HG03095 (cell line): ENCODE data around the gene SMAD6.

Experiments
- ATAC-seq: cut with Tn5 transposase; IDR thresholded peaks from one replicate; pipeline ENCODE4 v1.9.1; 2021; ENCODE audit warnings: moderate library complexity; ENCODE audit not compliant: unreplicated experiment

Gene SMAD6

DNA sequence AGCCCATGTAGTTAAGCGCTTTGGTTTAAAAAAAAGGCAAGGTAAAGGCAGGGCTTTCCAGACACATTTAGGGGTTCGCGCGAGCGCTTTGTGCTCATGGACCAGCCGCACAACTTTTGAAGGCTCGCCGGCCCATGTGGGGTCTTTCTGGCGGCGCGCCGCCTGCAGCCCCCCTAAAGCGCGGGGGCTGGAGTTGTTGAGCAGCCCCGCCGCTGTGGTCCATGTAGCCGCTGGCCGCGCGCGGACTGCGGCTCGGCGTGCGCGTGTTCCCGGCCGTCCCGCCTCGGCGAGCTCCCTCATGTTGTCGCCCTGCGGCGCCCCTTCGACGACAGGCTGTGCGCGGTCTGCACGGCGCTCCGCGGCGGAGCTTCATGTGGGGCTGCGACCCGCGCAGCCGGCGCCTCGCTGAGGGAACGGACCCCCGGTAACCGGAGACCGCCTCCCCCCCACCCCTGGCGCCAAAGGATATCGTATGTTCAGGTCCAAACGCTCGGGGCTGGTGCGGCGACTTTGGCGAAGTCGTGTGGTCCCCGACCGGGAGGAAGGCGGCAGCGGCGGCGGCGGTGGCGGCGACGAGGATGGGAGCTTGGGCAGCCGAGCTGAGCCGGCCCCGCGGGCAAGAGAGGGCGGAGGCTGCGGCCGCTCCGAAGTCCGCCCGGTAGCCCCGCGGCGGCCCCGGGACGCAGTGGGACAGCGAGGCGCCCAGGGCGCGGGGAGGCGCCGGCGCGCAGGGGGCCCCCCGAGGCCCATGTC lies 927 bp downstream of the SMAD6 start:
- no peak for ATAC-seq

DNA sequence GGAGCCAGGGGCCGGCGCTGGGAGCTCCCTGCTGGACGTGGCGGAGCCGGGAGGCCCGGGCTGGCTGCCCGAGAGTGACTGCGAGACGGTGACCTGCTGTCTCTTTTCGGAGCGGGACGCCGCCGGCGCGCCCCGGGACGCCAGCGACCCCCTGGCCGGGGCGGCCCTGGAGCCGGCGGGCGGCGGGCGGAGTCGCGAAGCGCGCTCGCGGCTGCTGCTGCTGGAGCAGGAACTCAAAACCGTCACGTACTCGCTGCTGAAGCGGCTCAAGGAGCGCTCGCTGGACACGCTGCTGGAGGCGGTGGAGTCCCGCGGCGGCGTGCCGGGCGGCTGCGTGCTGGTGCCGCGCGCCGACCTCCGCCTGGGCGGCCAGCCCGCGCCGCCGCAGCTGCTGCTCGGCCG lies 1.5 kb downstream of the SMAD6 start:
- no peak for ATAC-seq

GRCh38 chr15:66704019-66704802 lies 2.2 kb downstream of the SMAD6 start:
- no peak for ATAC-seq

DNA sequence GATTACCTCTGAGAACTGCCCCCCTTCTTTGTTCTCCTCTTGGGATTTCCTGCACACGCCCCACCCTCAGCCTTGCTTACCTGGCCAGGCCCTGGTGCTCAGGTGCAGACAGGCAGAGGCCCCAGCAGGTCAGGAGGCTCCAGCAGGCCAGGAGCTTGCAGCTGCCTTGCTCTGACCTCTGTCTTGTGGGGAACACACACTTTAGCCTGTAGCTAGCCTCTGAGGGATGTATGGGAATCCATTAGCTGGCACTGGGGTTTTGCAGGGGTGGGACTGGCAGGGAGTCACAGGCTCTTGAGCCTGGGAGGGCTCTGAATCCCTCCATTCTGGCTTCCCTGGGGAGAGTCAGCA lies 2.7 kb downstream of the SMAD6 start:
- no peak for ATAC-seq

DNA sequence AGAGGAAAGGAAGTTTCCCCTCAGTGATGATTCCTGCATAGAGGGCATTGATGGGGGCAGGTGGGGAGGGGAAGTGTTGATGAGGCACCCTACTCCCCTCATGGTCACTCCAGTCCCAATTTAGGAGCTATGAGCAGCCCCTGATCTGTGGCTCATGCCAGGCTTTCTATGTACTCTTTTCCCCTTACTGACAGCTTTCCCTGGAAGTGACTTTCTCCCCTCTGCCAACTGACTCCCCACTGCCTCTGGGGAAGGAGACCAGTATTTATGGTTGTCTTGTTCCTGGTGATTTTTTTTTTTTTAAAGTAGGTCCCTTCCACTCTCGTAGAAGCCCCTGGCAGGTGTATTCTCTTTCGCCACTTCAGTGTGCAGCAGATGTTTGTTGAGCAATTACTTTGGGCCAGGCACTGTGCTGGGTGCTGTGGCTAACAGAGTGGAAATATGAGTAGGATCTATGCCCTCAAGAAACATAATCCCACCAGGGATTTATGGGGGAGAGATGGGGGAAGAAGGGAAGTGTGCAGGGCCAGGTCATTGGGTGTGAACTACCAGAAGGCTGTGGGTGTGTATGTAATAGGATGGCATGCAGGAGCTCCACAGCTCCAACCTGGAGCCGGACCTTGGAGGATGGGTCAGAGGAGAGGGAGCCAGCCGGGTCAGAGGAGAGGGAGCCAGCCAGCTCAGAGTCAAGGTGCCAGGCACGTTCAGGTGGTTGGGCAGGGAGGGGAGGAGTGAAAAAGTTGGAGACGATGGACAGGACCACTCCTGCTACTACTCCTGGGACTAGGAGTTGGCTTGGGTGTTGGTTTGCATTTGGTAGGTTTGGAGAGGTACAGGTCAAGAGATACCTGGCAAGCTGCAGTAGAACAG lies 3.5 kb downstream of the SMAD6 start:
- no peak for ATAC-seq

- no peak for ATAC-seq
These were observed 4.2 kb downstream of the SMAD6 start for GRCh38 chr15:66706225-66706732.

- ATAC-seq = no peak
These were observed 4.8 kb downstream of the SMAD6 start for GRCh38 chr15:66706840-66707239.

- ATAC-seq = no peak
These were observed 5.5 kb downstream of the SMAD6 start for GRCh38 chr15:66707310-66708082.

GRCh38 chr15:66708389-66708788 lies 6.4 kb downstream of the SMAD6 start:
- ATAC-seq = no peak

GRCh38 chr15:66709884-66710283 lies 7.8 kb downstream of the SMAD6 start:
- ATAC-seq = no peak

GRCh38 chr15:66711260-66711659 lies 9.2 kb downstream of the SMAD6 start:
- no peak for ATAC-seq

GRCh38 chr15:66711862-66712261 lies 9.8 kb downstream of the SMAD6 start:
- ATAC-seq = no peak

DNA sequence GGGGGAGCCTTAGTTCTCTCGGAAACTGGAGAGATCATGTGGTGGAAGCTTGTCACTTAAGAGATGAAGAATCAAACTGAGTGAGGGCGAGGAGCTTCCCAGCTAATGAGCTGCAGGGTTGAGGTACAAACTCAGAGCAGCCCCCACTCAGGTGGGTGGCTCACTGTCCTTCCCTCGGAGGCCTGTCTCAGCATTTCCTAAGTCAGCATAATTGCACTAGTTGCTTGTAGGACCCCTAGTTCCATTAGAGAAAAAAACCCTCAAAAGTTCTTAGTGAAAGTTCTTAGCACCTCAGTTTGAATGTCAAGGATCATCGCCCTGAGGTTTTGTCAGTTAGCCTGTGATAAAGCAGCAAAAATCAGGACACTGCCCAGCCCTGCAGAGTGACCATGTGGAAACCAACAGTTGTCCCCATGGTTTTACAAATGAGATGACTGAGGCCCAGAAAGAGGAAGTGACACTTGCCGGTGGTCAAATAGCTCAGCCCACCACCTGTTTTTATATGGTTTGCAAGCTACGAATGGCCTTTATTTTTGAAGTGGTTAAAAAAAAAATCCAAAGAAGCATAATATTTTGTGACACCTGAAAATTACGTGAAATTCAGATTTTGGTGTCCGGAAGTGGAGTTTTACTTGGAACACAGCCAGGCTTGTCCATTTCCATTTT lies 11.9 kb downstream of the SMAD6 start:
- ATAC-seq = peak; percentile 72

- peak; percentile 17 for ATAC-seq
These were observed 12.5 kb downstream of the SMAD6 start for GRCh38 chr15:66714543-66714981.

DNA sequence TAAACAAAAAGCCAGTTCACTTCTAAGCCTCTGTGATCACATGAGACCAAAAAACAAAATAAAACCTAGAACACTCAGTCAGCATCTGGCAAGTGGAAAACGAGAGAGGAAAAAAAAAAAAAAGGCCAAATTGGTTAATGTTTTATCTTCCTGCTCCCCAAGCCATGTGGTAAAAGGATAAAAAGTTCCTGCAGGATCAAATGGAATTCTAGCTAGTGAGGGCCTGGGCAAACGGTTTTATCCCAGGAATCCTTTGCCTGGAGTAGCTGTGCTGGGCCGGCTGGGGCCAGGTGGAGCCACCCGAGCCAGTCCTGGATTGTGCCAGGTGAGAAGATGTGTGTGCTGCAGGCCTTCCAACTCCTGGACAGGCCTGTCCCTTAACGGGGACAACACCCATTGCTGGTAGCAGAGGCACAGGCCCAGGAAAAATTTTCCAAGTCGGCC lies 13.2 kb downstream of the SMAD6 start:
- ATAC-seq = no peak

GRCh38 chr15:66715720-66716655 lies 14.0 kb downstream of the SMAD6 start:
- ATAC-seq = no peak

DNA sequence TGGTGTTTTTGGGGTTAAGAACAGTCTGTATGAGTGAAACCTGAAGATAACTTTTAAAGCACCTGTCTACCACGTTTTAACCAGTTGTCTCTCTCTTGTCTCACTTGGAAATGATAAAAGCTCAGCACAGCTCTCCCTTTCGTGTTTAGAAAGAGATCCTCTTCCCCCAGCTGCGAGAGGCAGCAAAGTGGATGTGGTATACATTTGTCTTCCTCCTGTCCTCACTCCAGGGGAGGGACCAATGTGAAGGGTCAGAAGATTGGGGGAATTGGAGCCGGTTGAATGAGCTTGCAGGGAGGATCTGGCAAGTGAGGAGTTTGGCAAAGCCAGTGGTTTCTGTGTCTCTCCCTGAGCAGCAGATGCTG lies 14.6 kb downstream of the SMAD6 start:
- no peak for ATAC-seq

DNA sequence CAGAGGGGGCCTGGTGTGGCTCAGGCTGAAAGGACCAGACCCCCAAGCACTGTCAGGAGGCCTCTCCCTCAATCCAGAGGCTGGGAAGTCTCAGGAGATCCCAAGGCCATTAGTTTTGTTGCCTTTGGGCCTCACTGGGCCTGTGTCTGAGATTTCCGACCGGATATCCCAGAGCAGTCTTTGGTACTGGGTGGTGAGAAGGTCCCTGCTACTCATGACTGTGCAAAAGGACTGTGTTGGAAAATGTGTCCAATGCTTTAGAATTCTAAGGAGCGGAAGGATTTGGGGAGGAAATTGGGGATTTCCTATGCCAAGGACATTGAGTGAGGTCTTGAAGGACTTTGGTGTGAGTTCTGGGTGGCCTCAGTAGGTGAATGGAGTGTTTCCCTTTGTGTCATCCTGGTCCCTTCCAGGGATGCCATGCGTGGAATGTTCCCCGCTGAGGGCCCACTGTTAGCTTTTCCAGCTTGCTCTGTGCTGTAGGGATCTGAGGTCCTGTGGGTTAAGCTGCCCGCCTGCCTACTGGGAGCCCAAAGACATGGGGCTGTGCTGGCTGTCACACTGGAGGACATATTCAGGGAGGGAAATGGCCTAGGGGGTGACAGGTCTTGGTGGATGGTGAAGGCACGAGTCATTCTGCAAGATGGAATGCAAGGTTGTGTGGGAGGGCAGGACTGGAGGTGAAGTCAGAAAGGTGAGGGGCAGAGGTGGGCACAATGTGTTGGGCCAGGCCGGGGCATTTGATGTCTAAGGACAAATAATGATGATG lies 16.4 kb downstream of the SMAD6 start:
- ATAC-seq = no peak
